Renal cortex interstitium (tissue), 11 donors: Measurements from ENCODE around the gene SNTN. TPM values are rescaled to one million over a fixed set of nuclear protein-coding genes. Genes with fewer than 3 reads are reported as not detected.

Source experiments
- DNase-seq, 11 donors: peaks; one replicate each; pipeline ENCODE4 v3.0.0-alpha.2; 2013; ENCODE audit warnings: low read depth in 9 of 11, low spot score in 4 of 11; ENCODE audit errors: extremely low read depth in 1 of 11
- polyA plus RNA-seq, 3 donors: library from polyadenylated mRNA; unstranded; fragments of 120-200 nt; gene quantifications; one replicate each; pipeline ENCODE4 v1.2.1, GENCODE V29; 2013; ENCODE audit not compliant: insufficient read length in 3 of 3

SNTN gene
- polyA plus RNA-seq, 3 donors: not detected

- DNase-seq: no peak
These were observed 9.5 kb downstream of the SNTN start for GRCh38 chr3:63662011-63662410.

GRCh38 chr3:63662500-63662899 lies 10.0 kb downstream of the SNTN start:
- DNase-seq: no peak

- no peak for DNase-seq
These were observed 18.1 kb downstream of the SNTN start for GRCh38 chr3:63670544-63670943.

- no peak for DNase-seq
These were observed 20.6 kb downstream of the SNTN start for GRCh38 chr3:63673111-63673510.

- no peak for DNase-seq
These were observed 22.1 kb downstream of the SNTN start for GRCh38 chr3:63674586-63674985.

- no peak for DNase-seq
These were observed 26.7 kb downstream of the SNTN start for GRCh38 chr3:63679186-63679585.

- DNase-seq: no peak
These were observed 31.6 kb downstream of the SNTN start for GRCh38 chr3:63684081-63684480.

GRCh38 chr3:63685340-63685739 lies 32.9 kb downstream of the SNTN start:
- no peak for DNase-seq

- DNase-seq: no peak
These were observed 35.1 kb downstream of the SNTN start for GRCh38 chr3:63687278-63688225.

- DNase-seq: no peak
These were observed 36.8 kb downstream of the SNTN start for GRCh38 chr3:63689285-63689684.

- DNase-seq: no peak
These were observed 40.9 kb downstream of the SNTN start for GRCh38 chr3:63693351-63693750.

- no peak for DNase-seq
These were observed 52.7 kb downstream of the SNTN start for GRCh38 chr3:63705092-63705645.

GRCh38 chr3:63706321-63707085 lies 54.0 kb downstream of the SNTN start:
- DNase-seq: peak in 2 of 11 donors; percentile 3 to 4

- no peak for DNase-seq
These were observed 55.3 kb downstream of the SNTN start for GRCh38 chr3:63707731-63708130.

- no peak for DNase-seq
These were observed 57.1 kb downstream of the SNTN start for GRCh38 chr3:63709576-63709975.

Other genes with a start within 250 kb of the SNTN start
- gene C3orf49, start 166.6 kb downstream of the SNTN start, polyA plus RNA-seq: under 1 TPM; 0.20 to 0.68 (median 0.48) TPM
- 10 to 100 TPM; 62.6 to 91.2 (median 74.4) TPM for gene THOC7, start 211.1 kb downstream of the SNTN start, polyA plus RNA-seq
- gene ATXN7, start 211.2 kb downstream of the SNTN start, polyA plus RNA-seq: 10 to 100 TPM; 15.8 to 34.3 (median 16.6) TPM